Measurements from ENCODE around the gene C3orf18. TPM values are rescaled to one million over a fixed set of nuclear protein-coding genes. Genes with fewer than 3 reads are reported as not detected.

C3orf18 gene
- total RNA-seq, 1 donor from 2014 or later, result 12.7 TPM

DNA sequence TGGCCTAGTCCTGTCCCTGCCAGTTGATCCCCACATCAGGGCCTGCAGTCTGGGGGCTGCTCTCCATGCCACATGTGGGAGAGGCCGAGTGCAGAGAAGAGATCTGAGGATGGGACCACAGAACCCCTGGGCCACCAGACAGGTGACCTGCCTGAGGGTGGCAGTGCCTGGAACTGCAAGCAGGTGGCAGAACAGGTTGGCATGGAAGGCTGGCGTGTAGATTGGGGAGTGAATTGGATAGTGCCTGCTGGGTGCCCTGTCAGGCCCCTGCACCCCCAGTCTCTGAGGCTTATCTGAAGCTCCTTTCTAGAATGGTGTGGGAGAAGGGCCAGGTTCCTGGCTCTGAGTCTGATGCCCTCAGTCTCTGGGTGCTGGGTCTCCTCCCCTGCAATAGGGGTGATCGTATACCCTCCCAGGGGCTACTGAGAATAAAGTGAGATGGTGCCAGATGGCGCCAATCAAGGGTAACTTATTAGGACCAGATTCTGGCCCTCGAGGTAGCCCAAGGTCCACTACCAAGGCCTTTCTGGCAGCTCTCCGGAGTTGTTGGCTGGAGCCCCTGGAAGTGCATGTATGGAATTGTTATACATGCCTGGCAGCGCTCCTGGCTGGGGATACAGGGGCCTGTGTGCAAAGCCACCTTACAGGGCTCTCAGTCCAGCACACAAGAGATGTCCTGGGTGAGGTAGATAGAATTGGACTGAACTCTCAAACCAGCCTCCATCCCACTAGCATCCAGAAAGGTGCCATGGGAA lies 15.7 kb downstream of the C3orf18 start:
- no peak overlapping the region for H3K4me3 Mint-ChIP-seq
- no peaks in the 10 kb centered on the region for H3K36me3 Mint-ChIP-seq (ENCODE audit: low read depth)
- no peaks in the 10 kb centered on the region for H3K27me3 Mint-ChIP-seq (ENCODE audit: low read depth)
- DNase-seq (ENCODE audit: low read depth, low spot score), result no peak
- H3K27ac Mint-ChIP-seq (ENCODE audit: unreplicated experiment), result no peak overlapping the region
- no peaks in the 10 kb centered on the region for H3K9me3 Mint-ChIP-seq
- H3K4me1 Mint-ChIP-seq, result no peaks in the 10 kb centered on the region
- TF ChIP-seq, protein P1, sequence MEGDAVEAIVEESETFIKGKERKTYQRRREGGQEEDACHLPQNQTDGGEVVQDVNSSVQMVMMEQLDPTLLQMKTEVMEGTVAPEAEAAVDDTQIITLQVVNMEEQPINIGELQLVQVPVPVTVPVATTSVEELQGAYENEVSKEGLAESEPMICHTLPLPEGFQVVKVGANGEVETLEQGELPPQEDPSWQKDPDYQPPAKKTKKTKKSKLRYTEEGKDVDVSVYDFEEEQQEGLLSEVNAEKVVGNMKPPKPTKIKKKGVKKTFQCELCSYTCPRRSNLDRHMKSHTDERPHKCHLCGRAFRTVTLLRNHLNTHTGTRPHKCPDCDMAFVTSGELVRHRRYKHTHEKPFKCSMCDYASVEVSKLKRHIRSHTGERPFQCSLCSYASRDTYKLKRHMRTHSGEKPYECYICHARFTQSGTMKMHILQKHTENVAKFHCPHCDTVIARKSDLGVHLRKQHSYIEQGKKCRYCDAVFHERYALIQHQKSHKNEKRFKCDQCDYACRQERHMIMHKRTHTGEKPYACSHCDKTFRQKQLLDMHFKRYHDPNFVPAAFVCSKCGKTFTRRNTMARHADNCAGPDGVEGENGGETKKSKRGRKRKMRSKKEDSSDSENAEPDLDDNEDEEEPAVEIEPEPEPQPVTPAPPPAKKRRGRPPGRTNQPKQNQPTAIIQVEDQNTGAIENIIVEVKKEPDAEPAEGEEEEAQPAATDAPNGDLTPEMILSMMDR (conservative IDR thresholded peaks at IDR 0.05), result no peak

DNA sequence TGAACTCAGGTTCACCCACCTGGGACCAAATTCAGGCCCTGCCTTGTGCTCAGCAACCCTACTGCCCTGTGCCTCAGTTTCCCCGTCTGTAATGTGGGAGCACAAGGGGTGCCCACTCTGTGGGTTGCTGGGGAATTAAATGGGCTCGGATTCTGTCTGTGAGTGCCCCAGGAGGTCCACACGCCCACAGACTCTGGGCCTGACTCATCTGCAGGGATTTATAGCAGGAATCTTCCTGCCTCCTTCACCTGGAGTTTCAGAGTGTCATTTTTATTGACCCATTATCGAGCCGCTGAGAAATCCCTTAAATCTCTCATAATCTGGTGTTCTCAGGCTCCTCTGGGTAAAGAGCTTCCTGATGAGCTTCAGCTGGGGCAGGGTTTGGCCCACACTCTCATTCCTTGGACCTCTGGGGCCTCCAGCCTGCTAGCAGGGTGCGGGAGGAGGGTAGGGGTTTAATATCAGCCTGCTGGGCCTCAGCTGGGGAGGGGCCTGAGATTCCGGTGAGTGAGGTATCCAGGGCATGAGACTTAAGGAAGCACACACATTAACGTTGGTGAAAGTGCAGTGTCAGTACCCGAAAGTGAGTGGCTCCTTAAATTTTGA lies 16.4 kb downstream of the C3orf18 start:
- H3K36me3 Mint-ChIP-seq (ENCODE audit: low read depth), result no peaks in the 10 kb centered on the region
- no peak overlapping the region for H3K4me3 Mint-ChIP-seq
- DNase-seq (ENCODE audit: low read depth, low spot score), result no peak
- H3K27ac Mint-ChIP-seq (ENCODE audit: unreplicated experiment), result no peak overlapping the region
- TF ChIP-seq, protein P1 (conservative IDR thresholded peaks at IDR 0.05), result no peak
- no peaks in the 10 kb centered on the region for H3K27me3 Mint-ChIP-seq (ENCODE audit: low read depth)
- H3K9me3 Mint-ChIP-seq, result no peaks in the 10 kb centered on the region
- no peaks in the 10 kb centered on the region for H3K4me1 Mint-ChIP-seq

DNA sequence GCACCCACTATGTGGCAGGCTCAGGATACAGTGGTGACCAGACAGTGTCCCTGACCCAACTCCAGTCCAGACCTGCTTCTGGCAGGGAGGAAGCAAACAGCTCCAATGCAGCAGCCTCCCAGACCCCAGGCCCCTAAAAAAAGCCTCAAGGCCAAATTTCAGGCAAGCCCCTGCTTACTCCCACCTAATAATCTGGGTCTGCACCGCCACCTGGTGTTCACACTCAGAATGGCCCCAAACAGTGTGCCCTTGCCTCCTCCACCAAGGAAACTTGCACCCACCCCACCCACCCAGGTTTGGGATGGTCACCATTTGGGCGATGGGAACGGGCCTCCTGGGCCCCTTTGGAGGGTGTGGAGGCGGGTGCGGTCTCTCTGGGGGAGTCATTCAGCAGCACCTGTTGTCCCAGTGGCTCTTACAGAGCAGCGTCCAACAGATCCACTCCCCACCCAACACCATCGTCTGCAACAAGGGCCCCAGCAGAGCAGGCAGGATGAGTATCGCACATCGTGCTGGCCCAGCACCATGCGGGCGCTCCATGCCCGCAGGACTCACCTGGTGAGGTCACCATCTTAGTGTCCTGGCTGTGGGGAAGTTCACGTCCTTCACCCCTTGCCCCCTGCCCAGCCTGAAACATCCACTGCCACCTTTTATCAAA lies 17.3 kb downstream of the C3orf18 start:
- TF ChIP-seq, protein P1 (conservative IDR thresholded peaks at IDR 0.05), result peak; percentile 85
- H3K36me3 Mint-ChIP-seq (ENCODE audit: low read depth), result no peaks in the 10 kb centered on the region
- H3K27me3 Mint-ChIP-seq (ENCODE audit: low read depth), result no peaks in the 10 kb centered on the region
- H3K27ac Mint-ChIP-seq (ENCODE audit: unreplicated experiment), result no peak overlapping the region
- peaks cover under 1% of the 10 kb centered on the region for H3K4me1 Mint-ChIP-seq
- no peaks in the 10 kb centered on the region for H3K9me3 Mint-ChIP-seq
- peak; percentile 83 for DNase-seq (ENCODE audit: low read depth, low spot score)
- no peak overlapping the region for H3K4me3 Mint-ChIP-seq

DNA sequence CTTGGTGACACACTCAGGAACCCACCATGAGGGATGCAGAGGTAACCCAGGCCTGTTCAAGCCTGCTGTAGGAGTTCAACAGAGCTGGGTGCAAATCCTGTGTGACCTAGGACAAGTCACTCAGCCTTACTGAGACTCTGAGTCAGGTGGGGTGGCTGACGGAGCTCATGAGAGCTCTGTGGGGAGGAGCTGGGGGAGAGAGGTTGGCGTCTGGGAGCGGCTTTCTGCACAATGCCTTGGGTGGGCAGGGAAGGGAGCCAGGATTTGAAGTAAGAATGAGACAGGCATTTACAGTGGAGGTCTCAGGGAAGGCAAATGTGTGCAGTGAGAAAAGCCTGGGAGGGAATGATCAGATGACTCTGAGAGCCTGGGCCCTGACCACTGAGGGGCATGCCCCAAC lies 18.3 kb downstream of the C3orf18 start:
- DNase-seq (ENCODE audit: low read depth, low spot score), result no peak
- Mint-ChIP-seq H3K4me1 (peaks cover 6% of the 10 kb centered on the region), H3K4me3 (no peak overlapping the region), H3K36me3 (ENCODE audit: low read depth) (no peaks in the 10 kb centered on the region), H3K27ac (ENCODE audit: unreplicated experiment) (no peak overlapping the region), H3K27me3 (ENCODE audit: low read depth) (no peaks in the 10 kb centered on the region), H3K9me3 (no peaks in the 10 kb centered on the region)
- TF ChIP-seq, protein P1 (conservative IDR thresholded peaks at IDR 0.05), result no peak

DNA sequence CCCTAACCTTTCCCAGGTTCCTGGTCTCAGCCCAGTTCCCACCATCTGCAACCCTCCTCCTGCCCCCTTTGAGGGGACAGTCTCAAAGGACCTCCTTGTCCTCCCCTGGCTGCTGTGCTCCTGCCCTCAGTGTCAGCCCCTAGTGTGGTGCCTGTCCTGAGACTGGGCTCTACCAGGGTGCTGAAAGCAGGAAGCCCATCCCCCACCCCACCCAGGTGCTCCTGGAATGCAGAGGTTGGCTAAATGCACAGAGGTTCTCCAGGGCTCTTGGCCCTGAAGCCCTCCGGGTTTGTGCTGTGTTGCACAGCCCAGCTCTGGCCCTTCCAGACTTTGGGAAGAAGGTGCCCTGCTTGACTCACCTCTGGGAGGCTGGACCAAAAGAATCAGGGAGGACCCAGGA lies 21.8 kb downstream of the C3orf18 start:
- Mint-ChIP-seq H3K9me3 (no peaks in the 10 kb centered on the region), H3K4me3 (no peak overlapping the region), H3K36me3 (ENCODE audit: low read depth) (no peaks in the 10 kb centered on the region), H3K27ac (ENCODE audit: unreplicated experiment) (no peak overlapping the region), H3K4me1 (peaks cover 11% of the 10 kb centered on the region), H3K27me3 (ENCODE audit: low read depth) (peaks cover 3% of the 10 kb centered on the region)
- DNase-seq (ENCODE audit: low read depth, low spot score), result no peak
- TF ChIP-seq, protein P1 (conservative IDR thresholded peaks at IDR 0.05), result no peak

Data from neural crest cell (in vitro differentiated cells).